ENCODE results near the gene EHMT2. TPM values are rescaled to one million over a fixed set of nuclear protein-coding genes. Genes with fewer than 3 reads are reported as not detected.

EHMT2 gene
- total and polyA plus RNA-seq, 2 of the 13 experiments (the other 11 are each of a cell fraction or from before 2014, with no cell fraction given), result 55.2 to 69.2 TPM

DNA sequence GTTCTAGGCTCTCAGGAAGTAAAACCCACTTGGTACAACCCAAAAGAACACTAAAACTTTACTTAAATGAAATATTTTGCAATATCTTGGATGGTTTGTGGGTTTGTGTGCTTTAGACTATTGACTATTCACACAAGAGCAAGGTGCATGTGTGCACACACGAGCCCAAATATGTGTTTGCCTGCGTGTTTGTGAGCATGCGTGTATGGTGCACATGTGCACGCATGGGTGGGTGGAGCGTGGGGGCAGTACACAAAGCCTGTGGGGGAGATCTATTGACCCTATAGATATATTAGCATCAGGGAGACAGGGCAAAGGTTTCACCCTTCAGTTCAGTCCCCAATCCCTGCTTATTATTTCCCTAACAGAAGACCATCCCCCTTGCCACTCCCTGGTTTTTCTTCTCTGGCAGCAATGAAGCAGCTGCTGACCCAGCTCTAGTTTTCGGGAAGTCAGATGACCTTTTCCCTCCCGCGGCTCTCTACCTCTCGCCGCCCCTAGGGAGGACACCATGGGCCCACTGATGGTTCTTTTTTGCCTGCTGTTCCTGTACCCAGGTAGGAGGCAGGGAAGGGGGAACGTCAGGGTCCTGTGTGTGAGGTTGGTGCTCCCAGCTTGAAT, 29.9 kb upstream of the EHMT2 start, which contains the start of gene C2 (continued):
- TF ChIP-seq, protein P1, sequence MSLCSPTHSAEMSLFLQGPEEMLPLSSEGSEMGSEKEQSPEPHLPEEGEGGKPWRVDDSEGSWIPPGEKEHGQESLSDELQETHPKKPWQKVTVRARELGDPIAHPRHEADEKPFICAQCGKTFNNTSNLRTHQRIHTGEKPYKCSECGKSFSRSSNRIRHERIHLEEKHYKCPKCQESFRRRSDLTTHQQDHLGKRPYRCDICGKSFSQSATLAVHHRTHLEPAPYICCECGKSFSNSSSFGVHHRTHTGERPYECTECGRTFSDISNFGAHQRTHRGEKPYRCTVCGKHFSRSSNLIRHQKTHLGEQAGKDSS (CRISPR knock-in tag; IDR thresholded peaks at IDR 0.05; ENCODE audit: borderline replicate concordance, low read depth), result no peak; the same call in 1 of the 2 replicates
- no peak for TF ChIP-seq HNRNPLL (IDR thresholded peaks at IDR 0.05; ENCODE audit: low read depth, low read length, poor library complexity, severe bottlenecking)
- TF ChIP-seq, protein P2, sequence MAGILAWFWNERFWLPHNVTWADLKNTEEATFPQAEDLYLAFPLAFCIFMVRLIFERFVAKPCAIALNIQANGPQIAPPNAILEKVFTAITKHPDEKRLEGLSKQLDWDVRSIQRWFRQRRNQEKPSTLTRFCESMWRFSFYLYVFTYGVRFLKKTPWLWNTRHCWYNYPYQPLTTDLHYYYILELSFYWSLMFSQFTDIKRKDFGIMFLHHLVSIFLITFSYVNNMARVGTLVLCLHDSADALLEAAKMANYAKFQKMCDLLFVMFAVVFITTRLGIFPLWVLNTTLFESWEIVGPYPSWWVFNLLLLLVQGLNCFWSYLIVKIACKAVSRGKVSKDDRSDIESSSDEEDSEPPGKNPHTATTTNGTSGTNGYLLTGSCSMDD (CRISPR knock-in tag; IDR thresholded peaks at IDR 0.05), result no peak
- TF ChIP-seq, protein P3, sequence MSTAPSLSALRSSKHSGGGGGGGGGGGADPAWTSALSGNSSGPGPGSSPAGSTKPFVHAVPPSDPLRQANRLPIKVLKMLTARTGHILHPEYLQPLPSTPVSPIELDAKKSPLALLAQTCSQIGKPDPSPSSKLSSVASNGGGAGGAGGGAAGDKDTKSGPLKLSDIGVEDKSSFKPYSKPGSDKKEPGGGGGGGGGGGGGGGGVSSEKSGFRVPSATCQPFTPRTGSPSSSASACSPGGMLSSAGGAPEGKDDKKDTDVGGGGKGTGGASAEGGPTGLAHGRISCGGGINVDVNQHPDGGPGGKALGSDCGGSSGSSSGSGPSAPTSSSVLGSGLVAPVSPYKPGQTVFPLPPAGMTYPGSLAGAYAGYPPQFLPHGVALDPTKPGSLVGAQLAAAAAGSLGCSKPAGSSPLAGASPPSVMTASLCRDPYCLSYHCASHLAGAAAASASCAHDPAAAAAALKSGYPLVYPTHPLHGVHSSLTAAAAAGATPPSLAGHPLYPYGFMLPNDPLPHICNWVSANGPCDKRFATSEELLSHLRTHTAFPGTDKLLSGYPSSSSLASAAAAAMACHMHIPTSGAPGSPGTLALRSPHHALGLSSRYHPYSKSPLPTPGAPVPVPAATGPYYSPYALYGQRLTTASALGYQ (CRISPR knock-in tag; IDR thresholded peaks at IDR 0.05), result peak; percentile 85
- TF ChIP-seq ZNF790 (CRISPR knock-in tag; IDR thresholded peaks at IDR 0.05; ENCODE audit: borderline replicate concordance), result peak; percentile 40; the same call in 1 of the 2 replicates
- TF ChIP-seq, protein P4, sequence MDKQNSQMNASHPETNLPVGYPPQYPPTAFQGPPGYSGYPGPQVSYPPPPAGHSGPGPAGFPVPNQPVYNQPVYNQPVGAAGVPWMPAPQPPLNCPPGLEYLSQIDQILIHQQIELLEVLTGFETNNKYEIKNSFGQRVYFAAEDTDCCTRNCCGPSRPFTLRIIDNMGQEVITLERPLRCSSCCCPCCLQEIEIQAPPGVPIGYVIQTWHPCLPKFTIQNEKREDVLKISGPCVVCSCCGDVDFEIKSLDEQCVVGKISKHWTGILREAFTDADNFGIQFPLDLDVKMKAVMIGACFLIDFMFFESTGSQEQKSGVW (CRISPR knock-in tag; IDR thresholded peaks at IDR 0.05; ENCODE audit: borderline replicate concordance), result no peak
- TF ChIP-seq SUZ12 (IDR thresholded peaks at IDR 0.05; ENCODE audit: low read depth, low read length), result no peak
- TF ChIP-seq, protein P5, sequence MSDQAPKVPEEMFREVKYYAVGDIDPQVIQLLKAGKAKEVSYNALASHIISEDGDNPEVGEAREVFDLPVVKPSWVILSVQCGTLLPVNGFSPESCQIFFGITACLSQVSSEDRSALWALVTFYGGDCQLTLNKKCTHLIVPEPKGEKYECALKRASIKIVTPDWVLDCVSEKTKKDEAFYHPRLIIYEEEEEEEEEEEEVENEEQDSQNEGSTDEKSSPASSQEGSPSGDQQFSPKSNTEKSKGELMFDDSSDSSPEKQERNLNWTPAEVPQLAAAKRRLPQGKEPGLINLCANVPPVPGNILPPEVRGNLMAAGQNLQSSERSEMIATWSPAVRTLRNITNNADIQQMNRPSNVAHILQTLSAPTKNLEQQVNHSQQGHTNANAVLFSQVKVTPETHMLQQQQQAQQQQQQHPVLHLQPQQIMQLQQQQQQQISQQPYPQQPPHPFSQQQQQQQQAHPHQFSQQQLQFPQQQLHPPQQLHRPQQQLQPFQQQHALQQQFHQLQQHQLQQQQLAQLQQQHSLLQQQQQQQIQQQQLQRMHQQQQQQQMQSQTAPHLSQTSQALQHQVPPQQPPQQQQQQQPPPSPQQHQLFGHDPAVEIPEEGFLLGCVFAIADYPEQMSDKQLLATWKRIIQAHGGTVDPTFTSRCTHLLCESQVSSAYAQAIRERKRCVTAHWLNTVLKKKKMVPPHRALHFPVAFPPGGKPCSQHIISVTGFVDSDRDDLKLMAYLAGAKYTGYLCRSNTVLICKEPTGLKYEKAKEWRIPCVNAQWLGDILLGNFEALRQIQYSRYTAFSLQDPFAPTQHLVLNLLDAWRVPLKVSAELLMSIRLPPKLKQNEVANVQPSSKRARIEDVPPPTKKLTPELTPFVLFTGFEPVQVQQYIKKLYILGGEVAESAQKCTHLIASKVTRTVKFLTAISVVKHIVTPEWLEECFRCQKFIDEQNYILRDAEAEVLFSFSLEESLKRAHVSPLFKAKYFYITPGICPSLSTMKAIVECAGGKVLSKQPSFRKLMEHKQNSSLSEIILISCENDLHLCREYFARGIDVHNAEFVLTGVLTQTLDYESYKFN (CRISPR knock-in tag; conservative IDR thresholded peaks at IDR 0.05), result peak; percentile 98
- TF ChIP-seq RAD51 (IDR thresholded peaks at IDR 0.05; ENCODE audit: borderline replicate concordance), result 0 out of 2 replicates have a peak, but pooled peaks have one; percentile 5
- TF ChIP-seq CCAR2 (optimal IDR thresholded peaks at IDR 0.05; ENCODE audit: low read depth, low read length), result peak; percentile 79
- TF ChIP-seq KAT7 (CRISPR knock-in tag; IDR thresholded peaks at IDR 0.05; ENCODE audit: borderline replicate concordance), result peak; percentile 72
- TF ChIP-seq STAT5B (CRISPR knock-in tag; IDR thresholded peaks at IDR 0.05), result no peak
- no peak for TF ChIP-seq NFIB (CRISPR knock-in tag; IDR thresholded peaks at IDR 0.05; ENCODE audit: borderline replicate concordance)
- no peak for TF ChIP-seq NFRKB (IDR thresholded peaks at IDR 0.05)
- 0 out of 2 replicates have a peak, but pooled peaks have one; percentile 30 for TF ChIP-seq ZNF724P (CRISPR knock-in tag; IDR thresholded peaks at IDR 0.05; ENCODE audit: borderline replicate concordance)
- no peak for TF ChIP-seq ZFAT (CRISPR knock-in tag; conservative IDR thresholded peaks at IDR 0.05)
- peak; percentile 80 for TF ChIP-seq NR2F6 (IDR thresholded peaks at IDR 0.05)
- TF ChIP-seq NR2F6 (CRISPR knock-in tag; IDR thresholded peaks at IDR 0.05), result peak; percentile 93
- TF ChIP-seq MED1 (CRISPR knock-in tag; IDR thresholded peaks at IDR 0.05), result peak; percentile 96
- TF ChIP-seq RARG (CRISPR knock-in tag; IDR thresholded peaks at IDR 0.05; ENCODE audit: low read depth), result no peak
- TF ChIP-seq CEBPB (IDR thresholded peaks at IDR 0.05; ENCODE audit: borderline replicate concordance, low read depth, low read length), result peak; percentile 97
- TF ChIP-seq GATAD1 (CRISPR knock-in tag; IDR thresholded peaks at IDR 0.05), result peak; percentile 70

All from HepG2 (cell line).